ENCODE data around the gene FGGY.

The FGGY gene

GRCh38 chr1:59314776-59315528, 18.1 kb downstream of the FGGY start:
- no peak for DNase-seq (ENCODE audit: extremely low read depth in 1 of 2, low read depth in 1 of 2)

- no peak for DNase-seq (ENCODE audit: extremely low read depth in 1 of 2, low read depth in 1 of 2)
Observed at GRCh38 chr1:59315529-59316463, 18.9 kb downstream of the FGGY start.

- DNase-seq (ENCODE audit: extremely low read depth in 1 of 2, low read depth in 1 of 2), result no peak
Observed at GRCh38 chr1:59316497-59317128, 19.7 kb downstream of the FGGY start.

DNA sequence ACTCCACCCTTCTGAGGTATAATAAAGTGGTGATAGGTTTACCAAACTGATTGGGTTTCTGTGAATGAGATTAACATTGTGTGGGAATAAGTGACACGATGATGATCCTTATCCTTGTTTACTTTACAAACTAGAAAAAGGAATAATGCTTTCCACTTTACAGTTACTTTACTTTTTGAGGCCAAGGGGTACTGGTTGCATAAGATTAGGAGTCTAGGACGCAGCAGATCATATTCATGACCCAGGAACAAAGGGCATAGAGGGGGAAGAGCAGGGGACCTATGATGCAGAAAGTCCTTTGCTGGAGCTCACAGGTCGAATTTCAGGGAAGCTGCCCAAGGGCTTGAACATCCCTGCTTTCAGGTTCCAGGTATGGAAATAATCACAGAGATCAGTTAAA, 20.4 kb downstream of the FGGY start:
- DNase-seq (ENCODE audit: extremely low read depth in 1 of 2, low read depth in 1 of 2), result no peak

DNA sequence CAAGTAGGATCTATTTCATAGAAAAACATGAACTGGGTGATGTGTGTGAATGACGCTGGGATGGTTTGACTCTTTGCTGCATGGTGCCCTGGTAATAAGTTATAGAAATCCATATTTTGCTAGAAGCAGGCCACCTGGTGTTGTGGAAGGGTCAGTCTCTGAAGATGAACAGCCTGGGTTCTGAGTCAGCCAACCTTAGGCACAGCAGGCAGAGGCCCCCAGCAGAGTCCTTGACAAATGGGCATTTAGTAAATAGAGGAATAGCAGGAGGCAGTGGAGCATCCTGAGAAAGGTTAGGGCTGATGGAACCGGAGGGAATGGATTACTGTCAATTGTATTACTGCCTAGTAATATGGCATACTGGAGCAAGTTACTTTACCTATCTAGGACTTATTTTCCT, 20.9 kb downstream of the FGGY start:
- no peak for DNase-seq (ENCODE audit: extremely low read depth in 1 of 2, low read depth in 1 of 2)

GRCh38 chr1:59318271-59318860, 21.5 kb downstream of the FGGY start:
- no peak for DNase-seq (ENCODE audit: extremely low read depth in 1 of 2, low read depth in 1 of 2)

- no peak for DNase-seq (ENCODE audit: extremely low read depth in 1 of 2, low read depth in 1 of 2)
Observed at GRCh38 chr1:59322394-59322793, 25.5 kb downstream of the FGGY start.

DNA sequence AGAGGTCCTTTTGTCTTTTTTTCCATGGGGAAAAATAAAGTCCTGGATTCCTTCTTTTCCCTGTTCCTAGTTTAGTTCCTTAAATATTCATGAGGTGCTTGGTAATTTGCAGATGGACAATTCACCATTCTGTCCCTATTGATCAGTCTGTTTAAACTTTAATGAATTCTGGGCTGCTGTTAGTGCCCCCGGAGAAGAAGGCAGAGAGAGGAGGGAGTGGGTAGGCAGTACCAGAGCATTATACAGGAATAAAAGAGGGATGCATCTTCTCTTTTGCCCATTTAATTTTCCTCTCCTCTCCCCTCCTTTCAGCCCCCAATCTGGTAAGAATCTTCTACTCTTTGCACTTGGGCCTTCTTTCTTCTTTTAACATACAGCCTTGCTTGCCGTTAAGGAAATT, 25.9 kb downstream of the FGGY start:
- DNase-seq (ENCODE audit: extremely low read depth in 1 of 2, low read depth in 1 of 2), result no peak

DNA sequence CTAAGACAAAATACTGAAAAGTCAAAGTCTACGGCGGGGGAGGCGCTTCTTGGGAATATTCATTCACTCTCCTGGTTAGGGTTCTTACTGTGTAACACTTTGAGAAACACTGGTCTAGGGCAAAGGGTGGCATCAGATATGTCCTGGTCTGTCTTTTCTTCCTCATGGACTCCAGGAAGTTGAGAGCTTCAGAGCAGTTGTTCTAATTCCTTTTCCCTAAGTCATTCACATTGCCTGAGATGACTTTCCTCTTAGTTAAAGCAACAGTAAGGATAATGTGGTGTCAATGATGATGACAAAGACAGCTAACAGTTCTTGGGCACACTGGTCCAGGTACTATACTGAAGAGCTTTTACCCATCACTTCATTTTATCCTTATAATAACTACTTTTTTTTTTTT, 27.0 kb downstream of the FGGY start:
- no peak for DNase-seq (ENCODE audit: extremely low read depth in 1 of 2, low read depth in 1 of 2)

- DNase-seq (ENCODE audit: extremely low read depth in 1 of 2, low read depth in 1 of 2), result no peak
Observed at GRCh38 chr1:59328353-59328752, 31.5 kb downstream of the FGGY start.

- DNase-seq (ENCODE audit: extremely low read depth in 1 of 2, low read depth in 1 of 2), result no peak
Observed at GRCh38 chr1:59329412-59330053, 32.6 kb downstream of the FGGY start.

GRCh38 chr1:59331686-59332620, 35.1 kb downstream of the FGGY start:
- DNase-seq (ENCODE audit: extremely low read depth in 1 of 2, low read depth in 1 of 2), result no peak

DNA sequence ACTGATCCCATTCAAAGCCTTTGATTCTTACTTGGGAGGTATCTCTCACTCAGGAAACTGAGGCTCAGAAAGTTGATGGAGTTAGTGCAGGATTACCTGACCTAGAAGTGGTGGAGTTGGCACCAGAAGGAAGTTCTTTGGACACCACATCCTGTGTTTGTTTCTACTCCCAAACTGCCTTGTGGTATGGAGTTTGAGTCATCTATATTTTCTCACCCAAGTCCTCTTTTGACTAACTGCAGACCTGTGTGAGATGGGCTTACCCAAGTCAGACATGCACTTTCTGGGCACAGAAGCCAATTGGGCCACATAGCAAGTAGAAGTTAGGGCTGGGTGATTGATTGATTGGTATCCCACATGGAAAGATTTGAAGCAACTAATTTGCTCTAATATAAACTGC, 36.1 kb downstream of the FGGY start:
- peak in 1 of 2 donors; percentile 15 for DNase-seq (ENCODE audit: extremely low read depth in 1 of 2, low read depth in 1 of 2)

DNA sequence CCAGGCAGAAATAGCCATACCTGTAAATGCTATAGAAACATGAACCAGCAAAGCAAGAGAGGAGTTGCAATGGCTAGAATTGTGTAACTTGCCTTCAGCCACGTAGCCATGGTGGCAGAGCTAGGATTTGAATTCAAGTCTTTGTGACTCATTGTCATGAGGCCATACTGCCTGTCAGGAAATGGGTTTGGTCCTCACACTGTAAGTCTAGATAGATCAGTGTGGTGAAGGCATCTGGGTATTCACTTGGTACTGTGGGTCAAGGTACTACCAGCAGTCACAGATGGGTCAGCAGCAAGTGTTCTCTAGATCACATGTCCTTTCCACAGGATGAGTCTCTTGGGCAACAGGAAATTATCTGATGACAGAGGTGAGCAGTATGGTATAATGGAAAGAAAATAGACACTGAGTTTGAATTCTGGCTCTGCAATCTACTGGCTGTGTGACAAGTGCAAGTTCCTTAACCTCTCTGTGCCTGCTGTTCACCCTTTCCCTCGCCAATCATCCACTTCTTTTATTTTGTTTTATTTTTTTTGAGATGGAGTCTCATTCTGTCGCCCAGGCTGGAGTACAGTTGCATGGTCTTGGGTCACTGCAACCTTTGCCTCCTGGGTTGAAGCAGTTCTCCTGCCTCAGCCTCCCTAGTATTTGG, 36.9 kb downstream of the FGGY start:
- no peak for DNase-seq (ENCODE audit: extremely low read depth in 1 of 2, low read depth in 1 of 2)

DNA sequence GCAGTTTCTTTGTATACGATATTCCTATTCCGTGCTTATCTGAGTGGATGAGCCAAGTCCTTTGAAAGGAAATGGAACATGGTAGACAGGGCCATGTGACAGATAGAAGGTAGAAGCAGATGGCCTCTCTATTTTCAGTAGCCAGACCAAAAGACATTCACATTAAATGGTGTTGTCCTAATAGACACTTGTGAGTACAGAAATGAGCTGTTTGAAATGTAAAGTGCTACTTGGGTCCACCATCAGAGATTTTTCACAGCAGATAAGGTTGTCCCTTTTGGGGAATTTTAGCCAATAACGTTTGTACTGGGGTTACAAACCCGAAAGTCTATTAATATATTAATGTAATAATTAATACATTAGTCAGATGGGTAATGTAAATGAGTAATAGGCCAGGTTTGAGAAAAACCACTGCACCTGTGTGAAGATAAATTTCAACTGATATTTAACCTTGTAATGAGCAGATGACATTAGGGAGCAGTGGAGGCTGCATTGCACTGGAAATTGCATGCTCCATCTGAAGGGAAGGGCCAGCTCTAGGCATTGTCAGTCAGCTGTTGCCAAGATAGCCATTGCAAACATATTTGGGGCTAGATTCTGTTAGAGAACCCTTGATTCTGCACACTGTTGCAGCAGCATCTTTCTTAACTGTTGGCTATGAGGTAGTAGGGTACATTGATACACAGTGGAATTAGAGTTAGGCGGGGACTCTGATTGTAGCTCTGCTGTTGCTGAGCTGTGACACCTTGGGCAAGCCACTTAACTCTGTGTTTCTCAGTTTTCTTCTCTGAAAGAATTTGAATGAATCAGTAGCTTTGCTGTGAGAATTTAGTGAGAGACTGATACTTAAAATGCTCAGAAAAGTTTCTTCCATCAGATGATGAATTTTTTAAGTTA, 43.8 kb downstream of the FGGY start:
- DNase-seq (ENCODE audit: extremely low read depth in 1 of 2, low read depth in 1 of 2), result no peak

GRCh38 chr1:59342801-59343575, 46.1 kb downstream of the FGGY start:
- DNase-seq (ENCODE audit: extremely low read depth in 1 of 2, low read depth in 1 of 2), result no peak

- DNase-seq (ENCODE audit: extremely low read depth in 1 of 2, low read depth in 1 of 2), result no peak
Observed at GRCh38 chr1:59343576-59343840, 46.6 kb downstream of the FGGY start.

DNA sequence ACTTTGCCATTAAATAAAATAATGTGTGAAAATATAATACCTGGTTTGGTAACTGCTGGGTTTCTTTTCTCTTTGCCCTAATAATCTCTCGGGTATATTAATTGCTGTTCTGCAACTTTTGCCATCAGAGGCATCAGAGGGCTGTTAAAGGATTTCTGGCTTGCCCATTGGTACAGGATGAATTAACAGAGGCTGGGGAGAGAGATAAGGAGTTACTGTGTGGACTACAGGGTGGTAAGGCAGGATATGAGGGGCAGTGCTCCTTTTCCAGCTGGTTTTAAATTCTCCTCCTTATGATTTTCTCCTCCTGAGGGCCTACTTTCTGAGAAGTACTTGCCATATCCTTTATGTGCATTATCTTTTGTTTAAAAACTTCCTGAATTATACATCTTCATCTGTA, 48.3 kb downstream of the FGGY start:
- DNase-seq (ENCODE audit: extremely low read depth in 1 of 2, low read depth in 1 of 2), result no peak
